Measurements from ENCODE around the gene MGMT. TPM values are rescaled to one million over a fixed set of nuclear protein-coding genes. Genes with fewer than 3 reads are reported as not detected.

Gene MGMT
- total and polyA plus RNA-seq, 5 donors from 2014 or later, result 18.7 to 48.0 (median 35.2) TPM

DNA sequence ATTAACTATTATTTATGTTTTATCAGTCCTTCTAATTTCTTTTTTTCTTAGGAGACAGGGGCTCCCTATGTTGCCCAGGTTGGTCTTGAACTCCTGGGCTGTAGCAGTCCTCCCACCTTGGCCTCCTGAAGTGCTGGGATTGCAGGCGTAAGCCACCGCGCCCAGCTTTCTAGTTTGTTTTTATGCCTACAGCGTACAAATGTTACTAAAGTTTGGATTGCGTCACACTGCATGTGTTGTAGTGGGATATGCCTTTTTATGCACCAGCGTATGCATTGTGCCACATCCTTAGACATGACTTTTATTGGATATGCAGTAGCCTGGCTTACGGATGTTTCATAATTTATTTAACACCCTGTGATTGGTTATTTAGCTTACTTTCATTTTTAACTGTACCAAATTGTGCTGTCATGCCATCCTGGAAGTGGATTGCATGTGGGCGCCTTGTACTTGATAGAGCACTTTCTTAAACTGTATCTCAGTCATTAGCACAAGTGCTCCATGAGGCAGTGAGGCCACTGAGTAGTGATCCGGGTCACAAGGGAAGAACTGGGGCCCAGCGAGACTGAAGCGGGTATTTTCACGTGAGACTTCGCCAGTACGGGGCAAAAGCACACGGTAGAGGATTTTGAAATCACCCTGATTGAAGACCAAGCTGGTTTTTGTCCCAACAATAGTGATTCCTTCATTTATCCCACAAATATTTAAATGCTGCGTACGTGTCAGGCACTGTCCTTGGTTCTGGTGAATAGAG is 165.0 kb downstream of the MGMT start:
- Mint-ChIP-seq H3K9me3 (peaks cover 1 to 18% (median 6%) of the 10 kb centered on the region in 7 donors), H3K36me3 (peaks cover 37% of the 10 kb centered on the region), H3K27me3 (no peaks in the 10 kb centered on the region), H3K4me1 (peaks cover 0 to 7% (median 3%) of the 10 kb centered on the region in 4 donors), H3K27ac (no peak overlapping the region), H3K4me3 (no peak overlapping the region)
- ATAC-seq (ENCODE audit: low read depth in 2 of 2) (no peak), DNase-seq (no peak)
- H3K4me3 ChIP-seq (ENCODE audit: low read depth, low read length), result no peak overlapping the region
- no peaks in the 10 kb centered on the region for H3K36me3 ChIP-seq (ENCODE audit: control insufficient read depth, insufficient read depth, low read length)
- no peaks in the 10 kb centered on the region for H3K27me3 ChIP-seq (ENCODE audit: control insufficient read depth, insufficient read depth, low read length)
- peaks cover 0 to 7% of the 10 kb centered on the region in 2 experiments for H3K9me3 ChIP-seq (ENCODE audit: control insufficient read depth in 2 of 2, low read length in 2 of 2)
- H3K4me1 ChIP-seq (ENCODE audit: control insufficient read depth, insufficient read depth, low read length, poor library complexity, severe bottlenecking), result no peaks in the 10 kb centered on the region
- H3K27ac ChIP-seq (ENCODE audit: insufficient read depth, low read length, poor library complexity, severe bottlenecking), result no peak overlapping the region

DNA sequence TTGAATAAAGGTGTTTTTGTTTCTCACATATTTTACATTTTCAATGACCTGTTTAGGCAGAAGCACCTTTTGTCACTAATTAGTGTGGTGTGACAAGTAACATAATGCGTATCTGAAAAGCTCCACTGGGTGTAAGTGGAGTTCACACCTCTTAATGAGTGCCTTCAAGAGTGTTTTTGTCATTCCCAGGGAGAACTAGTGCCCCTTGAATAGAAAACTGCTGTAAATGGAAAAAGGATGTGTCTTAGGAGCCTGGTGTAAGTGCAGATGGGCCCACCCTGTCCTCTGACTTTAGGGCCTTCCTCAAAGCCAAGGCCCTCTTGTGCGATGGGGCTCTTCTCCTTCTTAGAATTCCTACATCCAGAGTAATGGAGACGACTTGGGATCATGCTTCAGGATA is 170.0 kb downstream of the MGMT start:
- H3K9me3 ChIP-seq (ENCODE audit: control insufficient read depth in 2 of 2, low read length in 2 of 2), result peaks cover 0 to 7% of the 10 kb centered on the region in 2 experiments
- no peaks in the 10 kb centered on the region for H3K36me3 ChIP-seq (ENCODE audit: control insufficient read depth, insufficient read depth, low read length)
- H3K27ac Mint-ChIP-seq, result no peak overlapping the region
- H3K27ac ChIP-seq (ENCODE audit: insufficient read depth, low read length, poor library complexity, severe bottlenecking), result no peak overlapping the region
- H3K9me3 Mint-ChIP-seq, result peaks cover 1 to 14% (median 6%) of the 10 kb centered on the region in 7 donors
- no peak overlapping the region for H3K4me3 ChIP-seq (ENCODE audit: low read depth, low read length)
- peaks cover 22% of the 10 kb centered on the region for H3K36me3 Mint-ChIP-seq
- peaks cover 0 to 2% (median 0%) of the 10 kb centered on the region in 4 donors for H3K4me1 Mint-ChIP-seq
- DNase-seq (no peak), ATAC-seq (ENCODE audit: low read depth in 2 of 2) (no peak)
- H3K27me3 Mint-ChIP-seq, result no peaks in the 10 kb centered on the region
- H3K4me1 ChIP-seq (ENCODE audit: control insufficient read depth, insufficient read depth, low read length, poor library complexity, severe bottlenecking), result no peaks in the 10 kb centered on the region
- H3K4me3 Mint-ChIP-seq, result no peak overlapping the region
- no peaks in the 10 kb centered on the region for H3K27me3 ChIP-seq (ENCODE audit: control insufficient read depth, insufficient read depth, low read length)

DNA sequence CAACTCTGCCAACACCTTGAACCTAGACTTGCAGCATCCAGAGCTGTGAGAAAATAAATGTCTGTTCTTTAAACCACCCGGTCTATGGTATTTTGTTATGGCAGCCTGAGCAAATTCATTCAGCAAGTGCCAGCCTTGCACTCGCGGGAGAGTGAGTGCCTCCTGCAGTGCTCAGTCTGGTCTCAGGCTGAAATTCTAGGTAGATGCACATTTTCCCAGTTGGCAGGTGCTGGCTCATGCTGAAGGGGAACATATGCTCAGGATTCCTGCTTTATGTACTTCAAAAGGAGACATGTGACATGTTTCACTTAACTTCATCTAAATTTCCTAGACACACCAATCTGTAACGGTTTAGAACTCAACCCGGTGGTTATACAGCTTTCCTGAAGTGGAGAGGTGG is 170.8 kb downstream of the MGMT start:
- ATAC-seq (ENCODE audit: low read depth in 2 of 2) (no peak), DNase-seq (no peak)
- Histone ChIP-seq H3K9me3 (ENCODE audit: control insufficient read depth in 2 of 2, low read length in 2 of 2) (peaks cover 0 to 7% of the 10 kb centered on the region in 2 experiments), H3K36me3 (ENCODE audit: control insufficient read depth, insufficient read depth, low read length) (no peaks in the 10 kb centered on the region), H3K4me1 (ENCODE audit: control insufficient read depth, insufficient read depth, low read length, poor library complexity, severe bottlenecking) (no peaks in the 10 kb centered on the region), H3K4me3 (ENCODE audit: low read depth, low read length) (no peak overlapping the region), H3K27ac (ENCODE audit: insufficient read depth, low read length, poor library complexity, severe bottlenecking) (no peak overlapping the region), H3K27me3 (ENCODE audit: control insufficient read depth, insufficient read depth, low read length) (no peaks in the 10 kb centered on the region)
- H3K4me3 Mint-ChIP-seq, result no peak overlapping the region
- H3K27me3 Mint-ChIP-seq, result no peaks in the 10 kb centered on the region
- no peaks in the 10 kb centered on the region for H3K4me1 Mint-ChIP-seq
- peaks cover 1 to 14% (median 4%) of the 10 kb centered on the region in 7 donors for H3K9me3 Mint-ChIP-seq
- H3K27ac Mint-ChIP-seq, result no peak overlapping the region
- peaks cover 19% of the 10 kb centered on the region for H3K36me3 Mint-ChIP-seq

DNA sequence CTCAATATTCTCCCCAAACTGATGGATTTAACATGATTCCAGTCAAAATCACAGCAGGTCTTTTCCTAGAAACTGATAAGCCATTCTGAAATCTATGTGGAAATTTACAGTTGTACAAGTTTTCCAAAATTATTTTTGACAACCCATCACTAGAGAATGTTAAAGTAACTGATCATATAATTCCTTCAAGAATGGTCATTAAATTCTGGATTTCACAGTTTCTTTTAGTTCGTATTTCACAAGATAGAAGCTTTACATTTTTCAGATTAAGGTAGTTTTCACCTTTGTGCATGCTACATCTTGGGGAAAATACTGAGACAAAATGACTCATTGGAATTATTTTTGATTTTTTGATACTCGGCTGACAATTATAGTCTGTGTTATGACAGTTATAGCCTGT is 174.3 kb downstream of the MGMT start:
- Histone ChIP-seq H3K36me3 (ENCODE audit: control insufficient read depth, insufficient read depth, low read length) (no peaks in the 10 kb centered on the region), H3K27ac (ENCODE audit: insufficient read depth, low read length, poor library complexity, severe bottlenecking) (no peak overlapping the region), H3K4me1 (ENCODE audit: control insufficient read depth, insufficient read depth, low read length, poor library complexity, severe bottlenecking) (no peaks in the 10 kb centered on the region), H3K27me3 (ENCODE audit: control insufficient read depth, insufficient read depth, low read length) (no peaks in the 10 kb centered on the region), H3K4me3 (ENCODE audit: low read depth, low read length) (no peak overlapping the region), H3K9me3 (ENCODE audit: control insufficient read depth in 2 of 2, low read length in 2 of 2) (no peaks in the 10 kb centered on the region)
- no peak for ATAC-seq (ENCODE audit: low read depth in 2 of 2)
- Mint-ChIP-seq H3K4me1 (peaks cover 0 to 7% (median 2%) of the 10 kb centered on the region in 4 donors), H3K27ac (no peak overlapping the region), H3K4me3 (no peak overlapping the region), H3K9me3 (no peaks in the 10 kb centered on the region), H3K36me3 (peaks cover 17% of the 10 kb centered on the region), H3K27me3 (no peaks in the 10 kb centered on the region)
- DNase-seq, result no peak

DNA sequence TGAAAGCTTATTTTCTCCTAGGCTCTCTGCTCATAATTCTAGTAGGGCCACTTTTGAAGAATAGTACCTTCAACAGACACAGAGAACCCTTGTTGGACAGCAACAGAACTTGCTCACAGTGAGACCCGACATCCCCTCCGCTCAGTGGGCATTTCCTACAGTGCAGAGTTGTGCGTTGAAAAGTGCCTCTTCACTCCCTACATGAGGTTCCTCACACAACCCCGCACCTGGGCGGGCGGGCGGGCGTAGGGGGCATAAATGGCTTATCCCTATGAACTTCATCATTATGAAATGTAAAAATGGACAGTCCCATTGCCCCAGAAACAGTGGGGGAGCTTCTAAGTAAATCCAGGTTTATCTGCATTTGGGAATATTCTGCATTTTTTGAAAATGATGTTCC is 174.9 kb downstream of the MGMT start:
- no peaks in the 10 kb centered on the region for H3K27me3 Mint-ChIP-seq
- H3K36me3 Mint-ChIP-seq, result peaks cover 16% of the 10 kb centered on the region
- no peaks in the 10 kb centered on the region for H3K36me3 ChIP-seq (ENCODE audit: control insufficient read depth, insufficient read depth, low read length)
- H3K4me1 ChIP-seq (ENCODE audit: control insufficient read depth, insufficient read depth, low read length, poor library complexity, severe bottlenecking), result no peaks in the 10 kb centered on the region
- no peaks in the 10 kb centered on the region for H3K9me3 ChIP-seq (ENCODE audit: control insufficient read depth in 2 of 2, low read length in 2 of 2)
- no peak overlapping the region for H3K4me3 ChIP-seq (ENCODE audit: low read depth, low read length)
- H3K9me3 Mint-ChIP-seq, result no peaks in the 10 kb centered on the region
- no peak overlapping the region for H3K4me3 Mint-ChIP-seq
- H3K27ac Mint-ChIP-seq, result no peak overlapping the region
- no peaks in the 10 kb centered on the region for H3K27me3 ChIP-seq (ENCODE audit: control insufficient read depth, insufficient read depth, low read length)
- no peak overlapping the region for H3K27ac ChIP-seq (ENCODE audit: insufficient read depth, low read length, poor library complexity, severe bottlenecking)
- DNase-seq (no peak), ATAC-seq (ENCODE audit: low read depth in 2 of 2) (no peak)
- H3K4me1 Mint-ChIP-seq, result peaks cover 0 to 7% (median 2%) of the 10 kb centered on the region in 4 donors

DNA sequence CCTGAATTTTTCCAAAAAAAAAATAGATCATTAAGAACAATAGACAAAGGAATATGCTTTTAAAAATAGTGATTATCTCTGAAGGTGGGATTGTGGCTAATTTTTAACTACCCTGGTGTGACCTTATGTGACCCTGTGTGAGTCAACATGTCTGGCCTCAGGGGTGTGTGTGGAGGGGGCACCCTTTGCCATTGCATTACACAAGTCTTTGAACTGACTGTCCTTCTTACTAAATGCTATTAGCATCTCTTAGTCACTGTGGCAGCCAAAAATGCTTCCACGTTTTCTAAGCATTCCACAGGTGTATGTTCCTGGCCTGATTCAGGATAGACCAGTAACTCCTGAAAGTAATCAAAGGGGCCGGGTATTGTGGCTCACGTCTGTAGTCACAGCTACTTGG is 175.4 kb downstream of the MGMT start:
- Histone ChIP-seq H3K4me3 (ENCODE audit: low read depth, low read length) (no peak overlapping the region), H3K9me3 (ENCODE audit: control insufficient read depth in 2 of 2, low read length in 2 of 2) (no peaks in the 10 kb centered on the region), H3K4me1 (ENCODE audit: control insufficient read depth, insufficient read depth, low read length, poor library complexity, severe bottlenecking) (no peaks in the 10 kb centered on the region), H3K36me3 (ENCODE audit: control insufficient read depth, insufficient read depth, low read length) (no peaks in the 10 kb centered on the region), H3K27me3 (ENCODE audit: control insufficient read depth, insufficient read depth, low read length) (no peaks in the 10 kb centered on the region), H3K27ac (ENCODE audit: insufficient read depth, low read length, poor library complexity, severe bottlenecking) (no peak overlapping the region)
- Mint-ChIP-seq H3K9me3 (no peaks in the 10 kb centered on the region), H3K27me3 (no peaks in the 10 kb centered on the region), H3K4me3 (no peak overlapping the region), H3K36me3 (peaks cover 12% of the 10 kb centered on the region), H3K27ac (peak overlapping the region in 1 of 3 donors; percentile 18), H3K4me1 (peaks cover 0 to 7% (median 2%) of the 10 kb centered on the region in 4 donors)
- DNase-seq, result no peak
- no peak for ATAC-seq (ENCODE audit: low read depth in 2 of 2)

DNA sequence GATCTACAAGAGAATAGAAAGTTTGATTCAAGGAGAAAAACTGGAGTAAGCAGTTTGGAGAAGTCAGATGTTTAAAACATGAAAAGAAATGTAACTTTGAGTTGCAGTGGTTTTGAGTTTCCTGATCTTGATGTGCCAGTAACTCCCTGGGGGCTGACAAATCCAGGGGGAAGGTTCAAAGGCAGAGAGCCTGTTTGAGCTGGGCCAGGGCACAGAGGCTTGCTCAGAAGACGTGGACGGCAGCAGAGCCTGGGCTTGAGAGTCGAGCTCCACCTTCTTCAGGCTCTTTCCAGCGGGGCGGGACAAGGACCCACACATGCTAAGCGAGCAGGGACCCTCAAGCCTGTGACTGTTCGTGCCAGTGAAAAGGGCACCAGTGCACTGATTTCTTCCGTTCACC is 176.2 kb downstream of the MGMT start:
- no peak overlapping the region for H3K4me3 ChIP-seq (ENCODE audit: low read depth, low read length)
- H3K27ac ChIP-seq (ENCODE audit: insufficient read depth, low read length, poor library complexity, severe bottlenecking), result no peak overlapping the region
- Mint-ChIP-seq H3K4me1 (peaks cover 0 to 7% (median 2%) of the 10 kb centered on the region in 4 donors), H3K4me3 (no peak overlapping the region), H3K27ac (peak overlapping the region in 1 of 3 donors; percentile 18), H3K27me3 (no peaks in the 10 kb centered on the region), H3K36me3 (peaks cover 11% of the 10 kb centered on the region), H3K9me3 (no peaks in the 10 kb centered on the region)
- no peaks in the 10 kb centered on the region for H3K27me3 ChIP-seq (ENCODE audit: control insufficient read depth, insufficient read depth, low read length)
- DNase-seq, result no peak
- H3K9me3 ChIP-seq (ENCODE audit: control insufficient read depth in 2 of 2, low read length in 2 of 2), result no peaks in the 10 kb centered on the region
- no peaks in the 10 kb centered on the region for H3K4me1 ChIP-seq (ENCODE audit: control insufficient read depth, insufficient read depth, low read length, poor library complexity, severe bottlenecking)
- no peaks in the 10 kb centered on the region for H3K36me3 ChIP-seq (ENCODE audit: control insufficient read depth, insufficient read depth, low read length)
- no peak for ATAC-seq (ENCODE audit: low read depth in 2 of 2)

DNA sequence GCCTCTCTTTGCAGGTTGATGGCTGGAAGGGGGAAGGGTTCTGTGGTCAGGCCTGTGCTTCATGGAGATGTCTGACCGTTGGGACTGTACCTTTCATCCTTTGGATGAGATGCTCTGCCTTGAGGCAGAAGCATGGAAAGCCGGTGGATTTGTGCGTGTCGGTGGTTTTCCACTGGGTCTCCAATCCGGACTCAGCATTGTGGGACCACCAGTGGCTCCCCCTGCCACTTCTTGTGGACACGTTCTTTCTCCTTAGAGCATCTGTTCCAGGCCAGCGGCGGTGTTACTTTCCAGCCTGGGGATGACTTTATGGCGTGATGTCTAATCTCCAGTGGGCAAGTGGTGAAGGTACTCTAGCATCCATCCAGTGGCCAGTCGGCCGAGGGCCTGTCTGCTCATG is 178.4 kb downstream of the MGMT start:
- no peak for ATAC-seq (ENCODE audit: low read depth in 2 of 2)
- Histone ChIP-seq H3K4me3 (ENCODE audit: low read depth, low read length) (no peak overlapping the region), H3K27ac (ENCODE audit: insufficient read depth, low read length, poor library complexity, severe bottlenecking) (no peak overlapping the region), H3K4me1 (ENCODE audit: control insufficient read depth, insufficient read depth, low read length, poor library complexity, severe bottlenecking) (no peaks in the 10 kb centered on the region), H3K36me3 (ENCODE audit: control insufficient read depth, insufficient read depth, low read length) (no peaks in the 10 kb centered on the region), H3K27me3 (ENCODE audit: control insufficient read depth, insufficient read depth, low read length) (no peaks in the 10 kb centered on the region), H3K9me3 (ENCODE audit: control insufficient read depth in 2 of 2, low read length in 2 of 2) (no peaks in the 10 kb centered on the region)
- no peak for DNase-seq
- no peak overlapping the region for H3K4me3 Mint-ChIP-seq
- H3K9me3 Mint-ChIP-seq, result no peaks in the 10 kb centered on the region
- H3K27me3 Mint-ChIP-seq, result no peaks in the 10 kb centered on the region
- peaks cover 16% of the 10 kb centered on the region for H3K36me3 Mint-ChIP-seq
- H3K27ac Mint-ChIP-seq, result no peak overlapping the region
- peaks cover 0 to 7% (median 2%) of the 10 kb centered on the region in 4 donors for H3K4me1 Mint-ChIP-seq
